Measurements from ENCODE around the gene LSM4.

The LSM4 gene

GRCh38 chr19:18311502-18312091 is 11.3 kb downstream of the LSM4 start:
- TF ChIP-seq POLR2A (IDR thresholded peaks at IDR 0.05; ENCODE audit: low read length), result no peak
- no peak for TF ChIP-seq GATA1 (IDR thresholded peaks at IDR 0.05; ENCODE audit: low read depth, low read length)
- DNase-seq, result no peak

GRCh38 chr19:18310966-18311365 is 11.9 kb downstream of the LSM4 start:
- DNase-seq, result no peak
- TF ChIP-seq POLR2A (IDR thresholded peaks at IDR 0.05; ENCODE audit: low read length) (no peak), GATA1 (IDR thresholded peaks at IDR 0.05; ENCODE audit: low read depth, low read length) (no peak)

- no peak for DNase-seq
- TF ChIP-seq GATA1 (IDR thresholded peaks at IDR 0.05; ENCODE audit: low read depth, low read length) (no peak), POLR2A (IDR thresholded peaks at IDR 0.05; ENCODE audit: low read length) (no peak)
Observed at GRCh38 chr19:18310118-18310909, 12.6 kb downstream of the LSM4 start.

- TF ChIP-seq POLR2A (IDR thresholded peaks at IDR 0.05; ENCODE audit: low read length) (no peak), GATA1 (IDR thresholded peaks at IDR 0.05; ENCODE audit: low read depth, low read length) (no peak)
Observed at GRCh38 chr19:18309525-18310064, 13.3 kb downstream of the LSM4 start.

GRCh38 chr19:18308948-18309325 is 13.9 kb downstream of the LSM4 start:
- DNase-seq, result no peak
- TF ChIP-seq GATA1 (IDR thresholded peaks at IDR 0.05; ENCODE audit: low read depth, low read length), result no peak
- TF ChIP-seq POLR2A (IDR thresholded peaks at IDR 0.05; ENCODE audit: low read length), result no peak

More at GRCh38 chr19:18309525-18310064, 13.3 kb downstream of the LSM4 start:
- no peak for DNase-seq

GRCh38 chr19:18308051-18308947 is 14.6 kb downstream of the LSM4 start:
- no peak for TF ChIP-seq POLR2A (IDR thresholded peaks at IDR 0.05; ENCODE audit: low read length)
- TF ChIP-seq GATA1 (IDR thresholded peaks at IDR 0.05; ENCODE audit: low read depth, low read length), result no peak
- DNase-seq, result no peak

GRCh38 chr19:18307271-18307681 is 15.6 kb downstream of the LSM4 start:
- TF ChIP-seq GATA1 (IDR thresholded peaks at IDR 0.05; ENCODE audit: low read depth, low read length), result no peak
- TF ChIP-seq POLR2A (IDR thresholded peaks at IDR 0.05; ENCODE audit: low read length), result no peak
- DNase-seq, result no peak

GRCh38 chr19:18306888-18307260 is 16.0 kb downstream of the LSM4 start:
- DNase-seq, result no peak
- no peak for TF ChIP-seq POLR2A (IDR thresholded peaks at IDR 0.05; ENCODE audit: low read length)
- no peak for TF ChIP-seq GATA1 (IDR thresholded peaks at IDR 0.05; ENCODE audit: low read depth, low read length)

- DNase-seq, result no peak
- TF ChIP-seq GATA1 (IDR thresholded peaks at IDR 0.05; ENCODE audit: low read depth, low read length) (no peak), POLR2A (IDR thresholded peaks at IDR 0.05; ENCODE audit: low read length) (no peak)
Observed at GRCh38 chr19:18306209-18306887, 16.5 kb downstream of the LSM4 start.

- DNase-seq, result peak; percentile 84 to 92
- TF ChIP-seq GATA1 (IDR thresholded peaks at IDR 0.05; ENCODE audit: low read depth, low read length), result no peak
- peak; percentile 85 for TF ChIP-seq POLR2A (IDR thresholded peaks at IDR 0.05; ENCODE audit: low read length)
Observed at GRCh38 chr19:18304458-18305310, 18.2 kb downstream of the LSM4 start.

GRCh38 chr19:18304208-18304457 is 18.7 kb downstream of the LSM4 start:
- TF ChIP-seq GATA1 (IDR thresholded peaks at IDR 0.05; ENCODE audit: low read depth, low read length) (no peak), POLR2A (IDR thresholded peaks at IDR 0.05; ENCODE audit: low read length) (no peak)
- no peak for DNase-seq

GRCh38 chr19:18301718-18302111 is 21.2 kb downstream of the LSM4 start:
- DNase-seq, result no peak
- TF ChIP-seq POLR2A (IDR thresholded peaks at IDR 0.05; ENCODE audit: low read length) (no peak), GATA1 (IDR thresholded peaks at IDR 0.05; ENCODE audit: low read depth, low read length) (no peak)
